Vagina (tissue), 2 donors: Measurements from ENCODE around the gene HOXA7. TPM values are rescaled to one million over a fixed set of nuclear protein-coding genes. Genes with fewer than 3 reads are reported as not detected.

Source experiments
- DNase-seq, 2 donors: peaks; one replicate each; pipeline ENCODE4 v3.0.0-alpha.2; 2017; ENCODE audit errors: extremely low spot score in 2 of 2
- H3K27ac ChIP-seq: fragments of 200-600 bp; sonication (generic); one replicate; pipeline ENCODE4 v1.5.1; 2019
- H3K27me3 ChIP-seq: fragments of 200-600 bp; sonication (generic); one replicate; pipeline ENCODE4 v1.5.1; 2019
- H3K36me3 ChIP-seq, 2 donors: fragments of 200-600 bp; sonication (generic); one replicate each; pipeline ENCODE4 v1.5.1; 2017 to 2019
- H3K4me1 ChIP-seq: fragments of 200-600 bp; sonication (generic); one replicate; pipeline ENCODE4 v1.5.1; 2019
- H3K4me3 ChIP-seq, 2 donors: fragments of 200-600 bp; sonication (generic); 1 replicate in 1 of 2; 2 replicates in 1 of 2; pipeline ENCODE4 v1.5.1; 2016 to 2019
- H3K9me3 ChIP-seq: fragments of 200-600 bp; sonication (generic); one replicate; pipeline ENCODE4 v1.5.1; 2019
- POLR2A ChIP-seq, 2 donors: fragments of 450-650 bp; IDR thresholded peaks; one replicate each; pipeline ENCODE4 v1.6.1; 2017; ENCODE audit warnings: antibody characterized with exemption in 2 of 2, mild to moderate bottlenecking in 2 of 2, moderate library complexity in 2 of 2
- POLR2AphosphoS5 ChIP-seq, 2 donors: sonication (generic); formaldehyde crosslinking; IDR thresholded peaks; one replicate each; pipeline ENCODE4 v1.9.0; 2017; ENCODE audit warnings: antibody characterized with exemption in 2 of 2, mild to moderate bottlenecking in 2 of 2, low read depth in 1 of 2; ENCODE audit not compliant: insufficient read depth in 1 of 2
- intact Hi-C: fragments of 100-400 bp; cut with DNase I; formaldehyde crosslinking; loops from one replicate; pipeline ENCODE4 v1.15.1; 2023
- total RNA-seq: library from RNA; depleted of rRNA; stranded (reverse); fragments of >200 nt; gene quantifications from one replicate; pipeline ENCODE4 v1.2.3, GENCODE V29; 2016
- TF ChIP-seq, protein P1 (sequence below), 3 experiments: fragments of 450-650 bp in 2 of 3; fragments of 200-600 bp in 1 of 3; sonication (generic) in 1 of 3; IDR thresholded peaks; one replicate each; pipeline ENCODE4 v1.5.1; 2017 to 2019; ENCODE audit warnings: antibody characterized with exemption in 3 of 3, mild to moderate bottlenecking in 2 of 3, moderate library complexity in 2 of 3

The HOXA7 gene
- total RNA-seq, 1 donor from 2014 or later = 23.8 TPM

DNA sequence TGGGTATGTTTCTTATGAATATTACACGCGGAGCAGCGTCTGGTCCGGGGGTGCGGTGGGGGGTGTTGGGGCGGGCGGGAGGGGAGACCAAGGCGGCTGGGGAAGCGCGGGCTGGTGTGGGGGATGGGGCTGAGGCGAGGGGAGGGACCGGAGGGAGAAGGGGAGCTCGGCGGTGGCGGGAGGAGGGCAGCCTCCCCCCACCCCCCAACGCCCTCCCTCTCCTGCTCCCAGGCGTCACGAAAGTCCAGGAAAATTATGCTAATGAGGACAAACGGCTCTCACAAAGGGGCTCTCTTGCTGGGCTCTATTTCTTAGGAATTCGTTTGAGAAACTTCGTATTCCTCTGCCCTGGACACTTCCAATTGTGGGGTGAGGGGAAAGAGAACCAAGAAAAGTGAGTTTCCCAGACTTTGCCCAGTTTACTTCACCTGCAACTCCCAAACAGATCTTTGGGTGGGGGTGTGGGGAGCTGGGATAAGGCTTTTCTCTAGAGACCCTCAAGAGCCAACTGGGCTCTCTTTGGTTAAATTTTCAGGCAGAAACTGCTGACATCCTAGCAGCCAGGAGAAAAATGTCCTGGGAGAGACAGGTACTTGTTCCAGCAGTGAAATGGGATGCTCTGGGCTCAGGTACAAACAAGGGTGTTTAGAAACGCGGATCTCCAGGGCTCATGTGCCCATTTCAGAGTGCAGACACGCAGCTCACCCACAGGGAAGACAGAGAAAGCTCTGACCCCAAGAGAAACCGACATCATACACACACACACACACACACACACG lies 42.3 kb downstream of the HOXA7 start:
- TF ChIP-seq POLR2A (IDR thresholded peaks at IDR 0.05) (no peak), POLR2AphosphoS5 (IDR thresholded peaks at IDR 0.05; ENCODE audit: insufficient read depth in 1 of 2, low read depth in 1 of 2) (no peak)
- TF ChIP-seq, protein P1, sequence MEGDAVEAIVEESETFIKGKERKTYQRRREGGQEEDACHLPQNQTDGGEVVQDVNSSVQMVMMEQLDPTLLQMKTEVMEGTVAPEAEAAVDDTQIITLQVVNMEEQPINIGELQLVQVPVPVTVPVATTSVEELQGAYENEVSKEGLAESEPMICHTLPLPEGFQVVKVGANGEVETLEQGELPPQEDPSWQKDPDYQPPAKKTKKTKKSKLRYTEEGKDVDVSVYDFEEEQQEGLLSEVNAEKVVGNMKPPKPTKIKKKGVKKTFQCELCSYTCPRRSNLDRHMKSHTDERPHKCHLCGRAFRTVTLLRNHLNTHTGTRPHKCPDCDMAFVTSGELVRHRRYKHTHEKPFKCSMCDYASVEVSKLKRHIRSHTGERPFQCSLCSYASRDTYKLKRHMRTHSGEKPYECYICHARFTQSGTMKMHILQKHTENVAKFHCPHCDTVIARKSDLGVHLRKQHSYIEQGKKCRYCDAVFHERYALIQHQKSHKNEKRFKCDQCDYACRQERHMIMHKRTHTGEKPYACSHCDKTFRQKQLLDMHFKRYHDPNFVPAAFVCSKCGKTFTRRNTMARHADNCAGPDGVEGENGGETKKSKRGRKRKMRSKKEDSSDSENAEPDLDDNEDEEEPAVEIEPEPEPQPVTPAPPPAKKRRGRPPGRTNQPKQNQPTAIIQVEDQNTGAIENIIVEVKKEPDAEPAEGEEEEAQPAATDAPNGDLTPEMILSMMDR (IDR thresholded peaks at IDR 0.05) = no peak
- Histone ChIP-seq H3K4me1 (peaks cover 13% of the 10 kb centered on the region), H3K27me3 (no peaks in the 10 kb centered on the region), H3K27ac (peak overlapping the region; percentile 75), H3K36me3 (no peaks in the 10 kb centered on the region), H3K9me3 (no peaks in the 10 kb centered on the region), H3K4me3 (peak overlapping the region; percentile 50 to 53)
- intact Hi-C loops = no loop called here
- DNase-seq = peak in 1 of 2 donors; percentile 46

DNA sequence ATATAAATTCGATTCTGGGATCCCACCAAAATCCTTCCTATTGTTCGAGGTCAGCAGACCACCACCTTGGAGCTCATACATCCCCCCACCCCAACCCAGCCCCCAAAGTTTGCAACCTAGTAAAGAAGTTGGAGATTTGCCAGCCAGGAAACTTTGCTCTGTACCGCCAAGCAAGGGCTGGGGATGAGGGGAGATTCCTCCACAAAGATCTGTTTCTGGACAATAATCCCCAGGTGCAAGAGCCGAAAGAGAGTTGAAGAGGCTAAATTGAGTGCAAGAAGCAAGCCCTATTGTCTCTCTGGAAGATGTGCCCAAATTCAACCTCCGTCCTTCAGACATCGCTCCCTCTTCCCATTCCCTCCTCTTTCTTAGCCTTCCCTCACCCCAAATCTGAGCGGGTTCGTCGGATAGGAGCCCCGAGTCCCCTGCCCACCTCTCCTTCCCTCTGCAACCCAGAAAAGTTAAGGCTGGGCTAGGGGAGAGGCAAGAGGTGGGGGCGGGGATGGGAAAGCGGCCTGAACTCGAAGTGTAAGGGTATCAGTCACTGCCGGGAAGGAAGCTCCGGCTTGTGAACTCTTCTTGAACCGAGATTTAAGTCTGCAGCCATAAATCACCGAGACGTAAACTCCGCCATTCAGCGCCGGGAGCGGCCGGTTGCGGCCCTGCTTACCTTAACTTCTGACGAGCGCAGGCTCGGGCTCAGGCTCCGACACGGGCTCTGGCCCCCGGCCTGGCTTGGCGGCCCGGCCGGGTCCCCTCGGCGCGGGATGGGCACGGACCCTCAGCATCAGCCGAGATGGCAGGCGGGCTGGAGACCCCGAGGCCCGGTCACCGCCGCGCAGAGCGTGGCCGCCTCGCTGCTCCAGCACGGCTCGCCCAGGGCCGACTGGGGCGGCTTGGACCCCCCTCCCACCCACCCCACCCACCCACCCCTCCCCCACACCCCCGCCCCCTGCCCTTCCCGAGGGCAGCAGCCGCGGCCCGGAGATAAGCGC lies 43.2 kb downstream of the HOXA7 start:
- peak overlapping the region; percentile 75 for H3K27ac ChIP-seq
- no peaks in the 10 kb centered on the region for H3K9me3 ChIP-seq
- no peaks in the 10 kb centered on the region for H3K36me3 ChIP-seq
- intact Hi-C loops = no loop called here
- H3K4me3 ChIP-seq = peak overlapping the region; percentile 50 to 53
- H3K27me3 ChIP-seq = no peaks in the 10 kb centered on the region
- peaks cover 13% of the 10 kb centered on the region for H3K4me1 ChIP-seq
- no peak for DNase-seq
- peak; percentile 22 to 48 for TF ChIP-seq POLR2AphosphoS5 (IDR thresholded peaks at IDR 0.05; ENCODE audit: insufficient read depth in 1 of 2, low read depth in 1 of 2)
- TF ChIP-seq, protein P1 (IDR thresholded peaks at IDR 0.05) = no peak
- no peak for TF ChIP-seq POLR2A (IDR thresholded peaks at IDR 0.05)

DNA sequence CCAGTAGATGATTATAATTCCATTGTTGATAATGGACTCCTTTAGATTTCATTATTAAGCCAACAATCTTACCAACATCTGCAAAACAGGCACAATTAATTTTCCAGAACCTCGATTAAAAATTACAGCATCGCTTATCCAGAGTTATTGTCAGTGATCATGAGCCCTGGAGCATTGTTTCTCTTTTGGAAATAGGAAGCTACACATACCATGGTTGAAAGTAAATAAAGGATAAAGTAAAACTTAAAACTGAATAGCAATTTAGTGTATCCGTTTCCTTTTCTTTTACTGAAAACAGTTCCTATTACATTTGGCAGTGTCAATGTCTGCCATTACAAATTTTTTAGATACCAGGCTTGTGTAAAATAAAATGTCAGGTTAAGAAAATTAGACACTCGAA lies 44.1 kb downstream of the HOXA7 start:
- intact Hi-C loops = no loop called here
- TF ChIP-seq POLR2AphosphoS5 (IDR thresholded peaks at IDR 0.05; ENCODE audit: insufficient read depth in 1 of 2, low read depth in 1 of 2) (peak in 1 of 2 donors; percentile 19), POLR2A (IDR thresholded peaks at IDR 0.05) (no peak)

DNA sequence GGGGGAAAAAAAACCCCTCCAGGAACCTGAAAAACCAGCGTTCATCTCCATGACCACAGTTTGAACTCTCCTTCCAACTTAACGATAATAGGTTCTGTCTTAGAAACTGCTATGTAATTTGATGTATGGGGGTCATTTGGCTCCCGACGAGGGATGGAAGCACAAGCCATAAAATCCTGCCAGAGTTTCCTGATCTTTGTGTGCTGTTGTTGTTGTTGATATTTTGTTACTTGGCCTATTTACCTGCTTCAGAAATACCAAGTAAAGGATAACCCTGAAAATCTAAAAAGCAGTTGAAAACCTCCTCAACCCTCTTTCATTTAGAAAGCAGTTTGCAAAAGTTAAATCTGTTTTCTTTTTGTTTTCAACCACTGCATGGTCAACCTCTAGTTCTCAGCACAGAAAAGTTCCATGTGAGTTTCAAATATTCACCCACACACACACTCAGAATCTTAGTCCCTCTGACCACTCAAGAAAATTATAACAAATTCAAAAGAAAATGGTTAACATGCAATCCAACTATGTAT lies 44.7 kb downstream of the HOXA7 start:
- no peak for DNase-seq
- H3K4me1 ChIP-seq = peaks cover 13% of the 10 kb centered on the region
- no peaks in the 10 kb centered on the region for H3K27me3 ChIP-seq
- peak overlapping the region; percentile 1 for H3K27ac ChIP-seq
- H3K4me3 ChIP-seq = no peak overlapping the region
- H3K9me3 ChIP-seq = no peaks in the 10 kb centered on the region
- intact Hi-C loops = no loop called here
- TF ChIP-seq, protein P1 (IDR thresholded peaks at IDR 0.05) = no peak
- TF ChIP-seq POLR2AphosphoS5 (IDR thresholded peaks at IDR 0.05; ENCODE audit: insufficient read depth in 1 of 2, low read depth in 1 of 2) = no peak
- TF ChIP-seq POLR2A (IDR thresholded peaks at IDR 0.05) = no peak
- no peaks in the 10 kb centered on the region for H3K36me3 ChIP-seq

More for the DNA sequence above, 44.1 kb downstream of the HOXA7 start:
- no peak for DNase-seq
- H3K27me3 ChIP-seq = no peaks in the 10 kb centered on the region
- no peak overlapping the region for H3K4me3 ChIP-seq
- H3K4me1 ChIP-seq = peaks cover 13% of the 10 kb centered on the region
- no peaks in the 10 kb centered on the region for H3K9me3 ChIP-seq
- no peaks in the 10 kb centered on the region for H3K36me3 ChIP-seq
- no peak overlapping the region for H3K27ac ChIP-seq
